Activated CD4-positive, alpha-beta T cell treated with anti-CD3 and anti-CD28 coated beads for 36 hours (primary cell): ENCODE data around the gene EPB41L4B. TPM values are rescaled to one million over a fixed set of nuclear protein-coding genes. Genes with fewer than 3 reads are reported as not detected.
A peak's percentile ranks its signal among the peaks of the same experiment; 100 is the strongest.
"Not testable (repeated sequence)": the region's sequence is repeated elsewhere in the genome, so short reads cannot be mapped to it uniquely, and the experiment has no call there.

Experiments
- ATAC-seq: fragments of 200-7000 bp; cut with Tn5 transposase; one replicate; pipeline ENCODE4 v1.10.0; 2021; ENCODE audit warnings: mild to moderate bottlenecking, moderate library complexity
- CTCF ChIA-PET: fragments of 350-600 bp; sonication (Branson Sonifier 250); formaldehyde crosslinking; loops from one replicate; lab custom pipeline; 2021; ENCODE audit warnings: antibody characterized with exemption; lab: Charles Lee
- POLR2A ChIA-PET: fragments of 350-600 bp; sonication (Branson Sonifier 250); formaldehyde crosslinking; loops from one replicate; lab custom pipeline; 2021; ENCODE audit warnings: antibody characterized with exemption, inconsistent platforms; lab: Charles Lee
- DNase-seq: peaks from one replicate; pipeline ENCODE4 v3.0.0-alpha.2; 2020
- H3K27ac Mint-ChIP-seq: one replicate; pipeline ENCODE4 v1.8.0; 2021; ENCODE audit warnings: mixed read lengths
- H3K27me3 Mint-ChIP-seq: one replicate; pipeline ENCODE4 v1.8.0; 2021; ENCODE audit warnings: mixed read lengths
- H3K36me3 Mint-ChIP-seq: one replicate; pipeline ENCODE4 v1.8.0; 2021; ENCODE audit warnings: low read depth, mixed read lengths
- H3K4me1 Mint-ChIP-seq: one replicate; pipeline ENCODE4 v1.8.0; 2021; ENCODE audit warnings: mixed read lengths
- H3K4me3 Mint-ChIP-seq: one replicate; pipeline ENCODE4 v1.8.0; 2021; ENCODE audit warnings: mild to moderate bottlenecking, moderate library complexity, mixed read lengths
- H3K9me3 Mint-ChIP-seq: one replicate; pipeline ENCODE4 v1.8.0; 2021; ENCODE audit warnings: low read depth, mixed read lengths
- intact Hi-C, 2 experiments: fragments of 100-400 bp; cut with DNase I in 1 of 2; cut with micrococcal nuclease in 1 of 2; formaldehyde crosslinking; loops; one replicate each; pipeline versions ENCODE4 v1.14.2 to v1.15.1; 2022 to 2024; cut with DNase I, micrococcal nuclease
- total RNA-seq, 2 experiments: library from RNA; stranded (reverse); gene quantifications; one replicate each; pipeline ENCODE4 v1.2.3, GENCODE V29; 2021

The EPB41L4B gene
- total RNA-seq, 2 experiments from 2014 or later: 0.23 to 0.33 TPM

- H3K4me3 Mint-ChIP-seq, H3K27ac Mint-ChIP-seq, ATAC-seq, CTCF ChIA-PET, DNase-seq, intact Hi-C loops, POLR2A ChIA-PET, H3K4me1 Mint-ChIP-seq, H3K36me3 Mint-ChIP-seq, H3K9me3 Mint-ChIP-seq: not testable (repeated sequence)
- H3K27me3 Mint-ChIP-seq: peaks cover 25% of the 10 kb centered on the region
Measured at GRCh38 chr9:109218242-109218641, 102.6 kb downstream of the EPB41L4B start.

DNA sequence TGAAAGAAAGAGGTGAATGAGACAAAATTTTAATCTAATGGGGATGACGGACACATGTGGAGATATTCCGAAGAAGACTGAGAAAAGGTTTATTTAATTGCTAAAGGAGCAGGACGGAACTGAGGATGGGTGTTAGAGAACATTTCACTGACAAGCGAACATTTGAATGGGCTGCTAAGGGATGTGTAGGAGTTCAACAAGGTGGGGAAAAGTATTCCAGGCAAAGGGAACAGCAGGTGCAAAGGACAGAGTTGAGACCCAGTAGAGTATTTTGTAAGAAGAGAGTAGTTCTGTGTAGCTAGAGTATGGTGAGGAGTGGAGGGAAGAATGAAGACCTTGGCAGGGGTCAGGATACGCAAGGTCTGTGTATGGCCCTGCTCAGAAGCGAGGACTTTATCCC, 106.4 kb downstream of the EPB41L4B start:
- no peaks in the 10 kb centered on the region for H3K4me1 Mint-ChIP-seq
- peaks cover 15% of the 10 kb centered on the region for H3K27me3 Mint-ChIP-seq
- no peak overlapping the region for H3K4me3 Mint-ChIP-seq
- ATAC-seq: no peak
- no peak overlapping the region for H3K27ac Mint-ChIP-seq
- DNase-seq: no peak
- no peaks in the 10 kb centered on the region for H3K9me3 Mint-ChIP-seq
- ChIA-PET CTCF (interaction anchor here (0.6 to 1.3 kb wide), 2 partner anchors 31 to 195 kb away, joined by 4 to 7 read pairs; no protein-coding TSS in a partner anchor), POLR2A (no interaction called here)
- intact Hi-C loops: no loop called here
- no peaks in the 10 kb centered on the region for H3K36me3 Mint-ChIP-seq

- Mint-ChIP-seq H3K4me1 (no peaks in the 10 kb centered on the region), H3K27ac (no peak overlapping the region), H3K4me3 (no peak overlapping the region), H3K9me3 (no peaks in the 10 kb centered on the region), H3K27me3 (peaks cover 14% of the 10 kb centered on the region), H3K36me3 (no peaks in the 10 kb centered on the region)
- POLR2A ChIA-PET: no interaction called here
- ATAC-seq (no peak), DNase-seq (no peak)
- CTCF ChIA-PET: interaction anchor here (0.6 kb wide), 2 partner anchors 18 to 194 kb away, joined by 3 to 4 read pairs; no protein-coding TSS in a partner anchor
- intact Hi-C loops: no loop called here
Measured at GRCh38 chr9:109213285-109214121, 107.4 kb downstream of the EPB41L4B start.

GRCh38 chr9:109212768-109213167, 108.1 kb downstream of the EPB41L4B start:
- H3K9me3 Mint-ChIP-seq: no peaks in the 10 kb centered on the region
- ATAC-seq (no peak), DNase-seq (no peak)
- H3K27me3 Mint-ChIP-seq: peaks cover 15% of the 10 kb centered on the region
- CTCF ChIA-PET: no interaction called here
- no peak overlapping the region for H3K27ac Mint-ChIP-seq
- H3K4me1 Mint-ChIP-seq: no peaks in the 10 kb centered on the region
- H3K36me3 Mint-ChIP-seq: no peaks in the 10 kb centered on the region
- intact Hi-C loops: no loop called here
- POLR2A ChIA-PET: no interaction called here
- H3K4me3 Mint-ChIP-seq: no peak overlapping the region

DNA sequence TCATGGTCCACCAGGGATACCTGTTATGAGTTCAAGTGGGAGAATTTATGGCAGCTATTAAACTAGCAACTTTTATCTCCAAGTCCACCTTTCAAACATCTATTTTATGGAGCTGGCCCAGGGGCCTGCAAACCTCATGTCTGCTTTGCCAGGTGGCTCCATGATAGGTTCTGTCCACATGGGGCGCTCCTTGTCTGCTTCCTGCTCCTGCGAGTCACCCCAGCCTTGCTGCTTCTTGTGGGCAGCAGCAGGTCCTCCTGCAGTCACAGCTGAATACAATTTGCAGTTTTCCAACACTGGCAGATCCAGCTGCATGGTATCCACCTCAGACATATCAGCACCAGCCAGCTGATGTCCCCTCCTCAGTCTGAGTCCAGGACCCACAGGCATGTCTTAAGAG, 114.2 kb downstream of the EPB41L4B start:
- Mint-ChIP-seq H3K27ac (no peak overlapping the region), H3K4me3 (no peak overlapping the region), H3K36me3 (no peaks in the 10 kb centered on the region), H3K9me3 (no peaks in the 10 kb centered on the region), H3K4me1 (no peaks in the 10 kb centered on the region), H3K27me3 (peaks cover 9% of the 10 kb centered on the region)
- intact Hi-C loops: no loop called here
- ChIA-PET CTCF (interaction anchor here (1.1 to 1.3 kb wide), 3 partner anchors 9 to 263 kb away, joined by 3 read pairs; no protein-coding TSS in a partner anchor), POLR2A (no interaction called here)
- DNase-seq: peak; percentile 37
- ATAC-seq: no peak

DNA sequence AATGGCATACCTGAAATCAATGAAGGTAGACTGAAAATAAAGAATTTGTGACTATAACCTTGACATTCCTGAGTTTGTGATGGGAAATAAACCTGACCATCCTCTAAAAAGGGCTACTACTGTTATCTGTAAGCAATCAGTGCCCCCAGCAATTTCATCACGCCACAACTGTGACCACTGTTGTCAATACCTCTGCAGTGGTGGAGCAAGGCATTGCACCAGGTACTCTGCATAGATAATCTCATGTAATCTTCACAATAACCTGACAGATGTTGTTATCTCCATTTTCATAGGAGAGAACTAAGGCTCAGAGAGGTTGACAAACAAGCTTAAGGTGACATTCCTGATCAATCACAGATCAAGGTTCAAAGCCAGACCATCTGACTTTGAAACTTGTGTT, 115.3 kb downstream of the EPB41L4B start:
- CTCF ChIA-PET: interaction anchor here (0.7 to 1.9 kb wide), 5 partner anchors 9 to 470 kb away, joined by 3 to 5 read pairs (median 3); no protein-coding TSS in a partner anchor
- ATAC-seq (no peak), DNase-seq (no peak)
- Mint-ChIP-seq H3K9me3 (no peaks in the 10 kb centered on the region), H3K4me1 (no peaks in the 10 kb centered on the region), H3K36me3 (no peaks in the 10 kb centered on the region), H3K27me3 (peaks cover 9% of the 10 kb centered on the region), H3K27ac (no peak overlapping the region), H3K4me3 (no peak overlapping the region)
- intact Hi-C loops: no loop called here
- POLR2A ChIA-PET: no interaction called here

DNA sequence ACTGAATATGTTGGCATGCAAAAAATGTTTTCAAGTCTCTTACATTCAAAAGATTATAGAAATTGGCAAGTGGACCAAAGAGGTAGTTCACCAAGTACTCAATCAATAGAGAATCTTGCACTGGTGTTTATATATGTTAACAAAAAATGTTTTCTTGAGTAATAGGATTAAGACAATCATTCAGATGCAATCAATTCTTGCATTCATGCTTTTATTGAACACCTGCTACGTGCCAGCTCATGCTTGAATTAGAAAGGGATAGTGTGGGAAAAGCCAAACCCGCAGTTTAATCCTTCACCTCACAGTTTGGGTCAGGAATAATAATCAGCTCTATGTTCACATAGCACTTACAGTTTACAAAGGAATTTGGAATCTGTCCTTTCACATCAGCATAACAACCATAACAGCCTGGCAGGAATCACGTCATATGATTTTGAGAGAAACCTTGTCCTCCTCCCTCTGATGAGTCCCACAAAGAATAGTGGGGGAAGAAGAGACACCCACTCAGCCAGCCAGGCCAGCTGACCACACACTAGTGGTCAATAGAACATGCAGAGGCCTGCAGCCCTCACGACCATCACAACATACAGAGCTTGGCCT, 117.0 kb downstream of the EPB41L4B start:
- Mint-ChIP-seq H3K9me3 (no peaks in the 10 kb centered on the region), H3K36me3 (no peaks in the 10 kb centered on the region), H3K27ac (no peak overlapping the region), H3K27me3 (peaks cover 10% of the 10 kb centered on the region), H3K4me1 (no peaks in the 10 kb centered on the region), H3K4me3 (no peak overlapping the region)
- ATAC-seq (no peak), DNase-seq (no peak)
- intact Hi-C loops: no loop called here
- ChIA-PET CTCF (interaction anchor here (1.9 kb wide), 1 partner anchor 12 kb away, joined by 4 read pairs; no protein-coding TSS in a partner anchor), POLR2A (no interaction called here)

DNA sequence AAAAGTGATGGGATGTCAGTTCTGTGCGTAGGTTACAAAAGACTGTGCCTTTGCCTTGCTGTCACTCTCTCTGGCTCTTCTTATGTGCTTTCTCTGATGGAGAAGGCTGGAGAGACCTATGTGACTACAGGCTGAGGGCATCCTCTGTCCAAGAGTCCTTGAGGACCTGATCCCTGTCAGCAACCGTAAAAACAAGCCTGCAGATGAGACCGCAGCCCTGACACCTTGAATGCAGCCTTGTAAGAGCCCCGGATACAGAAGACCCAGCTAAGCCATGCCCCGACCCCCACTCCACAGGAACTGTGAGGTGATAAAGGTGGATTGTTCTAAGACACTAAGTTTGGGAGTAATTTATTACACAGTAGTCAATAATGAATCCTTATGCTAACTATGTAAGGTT, 121.2 kb downstream of the EPB41L4B start:
- peaks cover 3% of the 10 kb centered on the region for H3K27me3 Mint-ChIP-seq
- no peaks in the 10 kb centered on the region for H3K4me1 Mint-ChIP-seq
- DNase-seq: no peak
- H3K36me3 Mint-ChIP-seq: no peaks in the 10 kb centered on the region
- H3K4me3 Mint-ChIP-seq: no peak overlapping the region
- CTCF ChIA-PET: interaction anchor here (0.6 to 1.0 kb wide), 2 partner anchors 10 to 152 kb away, joined by 3 read pairs; no protein-coding TSS in a partner anchor
- intact Hi-C loops: no loop called here
- ATAC-seq: no peak
- no peak overlapping the region for H3K27ac Mint-ChIP-seq
- no peaks in the 10 kb centered on the region for H3K9me3 Mint-ChIP-seq
- POLR2A ChIA-PET: no interaction called here

GRCh38 chr9:109198736-109199382, 122.0 kb downstream of the EPB41L4B start:
- Mint-ChIP-seq H3K4me1 (no peaks in the 10 kb centered on the region), H3K4me3 (no peak overlapping the region), H3K9me3 (no peaks in the 10 kb centered on the region), H3K36me3 (no peaks in the 10 kb centered on the region), H3K27me3 (peaks cover 3% of the 10 kb centered on the region), H3K27ac (no peak overlapping the region)
- intact Hi-C loops: no loop called here
- ATAC-seq: peak; percentile 65
- POLR2A ChIA-PET: no interaction called here
- CTCF ChIA-PET: interaction anchor here (0.6 to 1.0 kb wide), 4 partner anchors 11 to 307 kb away, joined by 3 read pairs; no protein-coding TSS in a partner anchor
- DNase-seq: no peak

GRCh38 chr9:109193974-109194556, 126.8 kb downstream of the EPB41L4B start:
- ChIA-PET POLR2A (no interaction called here), CTCF (interaction anchor here (0.5 kb wide), 1 partner anchor 277 kb away, joined by 3 read pairs; no protein-coding TSS in a partner anchor)
- no peak overlapping the region for H3K27ac Mint-ChIP-seq
- no peak overlapping the region for H3K4me3 Mint-ChIP-seq
- H3K27me3 Mint-ChIP-seq: peaks cover 2% of the 10 kb centered on the region
- H3K4me1 Mint-ChIP-seq: no peaks in the 10 kb centered on the region
- ATAC-seq (no peak), DNase-seq (no peak)
- no peaks in the 10 kb centered on the region for H3K9me3 Mint-ChIP-seq
- H3K36me3 Mint-ChIP-seq: no peaks in the 10 kb centered on the region
- intact Hi-C loops: no loop called here
